Measurements from ENCODE around the gene BAD. TPM values are rescaled to one million over a fixed set of nuclear protein-coding genes. Genes with fewer than 3 reads are reported as not detected.

BAD gene
- total and polyA plus RNA-seq, 2 of the 13 experiments (the other 11 are each of a cell fraction or from before 2014, with no cell fraction given), result 17.9 to 28.5 TPM

DNA sequence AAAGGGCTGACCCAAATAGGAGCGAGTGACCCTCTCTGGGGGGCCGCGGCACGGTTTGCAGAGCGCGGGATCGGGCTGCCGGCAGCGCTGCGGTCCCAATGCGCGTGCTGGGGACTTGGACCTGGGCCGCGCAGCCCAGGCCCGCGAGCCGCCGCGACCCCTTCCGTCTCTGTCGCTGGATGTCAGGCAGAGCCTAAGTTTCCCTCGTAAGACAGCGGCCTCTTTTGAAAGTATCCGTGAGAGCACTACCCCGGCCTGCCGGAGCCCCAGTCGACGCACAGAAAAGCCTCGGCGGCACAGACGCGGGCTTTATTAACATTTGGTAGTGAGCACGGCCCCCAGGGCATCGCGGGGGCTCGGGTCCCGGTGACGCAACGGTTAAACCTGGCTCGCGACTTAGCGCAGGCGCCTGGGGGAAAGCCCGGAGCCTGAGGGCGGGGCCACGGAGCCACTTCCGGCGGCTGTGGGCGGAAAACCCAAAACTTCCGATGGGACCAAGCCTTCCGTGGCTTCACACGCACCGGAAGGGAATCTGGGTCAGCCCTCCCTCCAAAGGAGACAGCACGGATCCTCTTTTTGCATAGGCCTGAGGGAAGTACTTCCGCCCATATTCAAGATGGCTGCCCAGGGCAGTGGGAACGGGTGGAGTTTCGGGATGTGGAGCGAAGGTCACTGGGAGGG, 14.8 kb downstream of the BAD start (continued):
- no peak for TF ChIP-seq MEIS1 (CRISPR knock-in tag; IDR thresholded peaks at IDR 0.05; ENCODE audit: borderline replicate concordance)
- TF ChIP-seq MED8 (CRISPR knock-in tag; IDR thresholded peaks at IDR 0.05; ENCODE audit: insufficient replicate concordance), result no peak
- TF ChIP-seq, protein P1, sequence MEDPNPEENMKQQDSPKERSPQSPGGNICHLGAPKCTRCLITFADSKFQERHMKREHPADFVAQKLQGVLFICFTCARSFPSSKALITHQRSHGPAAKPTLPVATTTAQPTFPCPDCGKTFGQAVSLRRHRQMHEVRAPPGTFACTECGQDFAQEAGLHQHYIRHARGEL (CRISPR knock-in tag; IDR thresholded peaks at IDR 0.05), result no peak
- no peak for TF ChIP-seq TBP (CRISPR knock-in tag; IDR thresholded peaks at IDR 0.05)
- TF ChIP-seq ZNF773 (CRISPR knock-in tag; IDR thresholded peaks at IDR 0.05; ENCODE audit: borderline replicate concordance), result no peak
- TF ChIP-seq, protein P2, sequence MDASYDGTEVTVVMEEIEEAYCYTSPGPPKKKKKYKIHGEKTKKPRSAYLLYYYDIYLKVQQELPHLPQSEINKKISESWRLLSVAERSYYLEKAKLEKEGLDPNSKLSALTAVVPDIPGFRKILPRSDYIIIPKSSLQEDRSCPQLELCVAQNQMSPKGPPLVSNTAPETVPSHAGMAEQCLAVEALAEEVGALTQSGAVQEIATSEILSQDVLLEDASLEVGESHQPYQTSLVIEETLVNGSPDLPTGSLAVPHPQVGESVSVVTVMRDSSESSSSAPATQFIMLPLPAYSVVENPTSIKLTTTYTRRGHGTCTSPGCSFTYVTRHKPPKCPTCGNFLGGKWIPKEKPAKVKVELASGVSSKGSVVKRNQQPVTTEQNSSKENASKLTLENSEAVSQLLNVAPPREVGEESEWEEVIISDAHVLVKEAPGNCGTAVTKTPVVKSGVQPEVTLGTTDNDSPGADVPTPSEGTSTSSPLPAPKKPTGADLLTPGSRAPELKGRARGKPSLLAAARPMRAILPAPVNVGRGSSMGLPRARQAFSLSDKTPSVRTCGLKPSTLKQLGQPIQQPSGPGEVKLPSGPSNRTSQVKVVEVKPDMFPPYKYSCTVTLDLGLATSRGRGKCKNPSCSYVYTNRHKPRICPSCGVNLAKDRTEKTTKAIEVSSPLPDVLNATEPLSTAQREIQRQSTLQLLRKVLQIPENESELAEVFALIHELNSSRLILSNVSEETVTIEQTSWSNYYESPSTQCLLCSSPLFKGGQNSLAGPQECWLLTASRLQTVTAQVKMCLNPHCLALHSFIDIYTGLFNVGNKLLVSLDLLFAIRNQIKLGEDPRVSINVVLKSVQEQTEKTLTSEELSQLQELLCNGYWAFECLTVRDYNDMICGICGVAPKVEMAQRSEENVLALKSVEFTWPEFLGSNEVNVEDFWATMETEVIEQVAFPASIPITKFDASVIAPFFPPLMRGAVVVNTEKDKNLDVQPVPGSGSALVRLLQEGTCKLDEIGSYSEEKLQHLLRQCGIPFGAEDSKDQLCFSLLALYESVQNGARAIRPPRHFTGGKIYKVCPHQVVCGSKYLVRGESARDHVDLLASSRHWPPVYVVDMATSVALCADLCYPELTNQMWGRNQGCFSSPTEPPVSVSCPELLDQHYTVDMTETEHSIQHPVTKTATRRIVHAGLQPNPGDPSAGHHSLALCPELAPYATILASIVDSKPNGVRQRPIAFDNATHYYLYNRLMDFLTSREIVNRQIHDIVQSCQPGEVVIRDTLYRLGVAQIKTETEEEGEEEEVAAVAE (CRISPR knock-in tag; IDR thresholded peaks at IDR 0.05; ENCODE audit: borderline replicate concordance), result peak; percentile 73; the same call in 1 of the 2 replicates
- TF ChIP-seq, protein P3, sequence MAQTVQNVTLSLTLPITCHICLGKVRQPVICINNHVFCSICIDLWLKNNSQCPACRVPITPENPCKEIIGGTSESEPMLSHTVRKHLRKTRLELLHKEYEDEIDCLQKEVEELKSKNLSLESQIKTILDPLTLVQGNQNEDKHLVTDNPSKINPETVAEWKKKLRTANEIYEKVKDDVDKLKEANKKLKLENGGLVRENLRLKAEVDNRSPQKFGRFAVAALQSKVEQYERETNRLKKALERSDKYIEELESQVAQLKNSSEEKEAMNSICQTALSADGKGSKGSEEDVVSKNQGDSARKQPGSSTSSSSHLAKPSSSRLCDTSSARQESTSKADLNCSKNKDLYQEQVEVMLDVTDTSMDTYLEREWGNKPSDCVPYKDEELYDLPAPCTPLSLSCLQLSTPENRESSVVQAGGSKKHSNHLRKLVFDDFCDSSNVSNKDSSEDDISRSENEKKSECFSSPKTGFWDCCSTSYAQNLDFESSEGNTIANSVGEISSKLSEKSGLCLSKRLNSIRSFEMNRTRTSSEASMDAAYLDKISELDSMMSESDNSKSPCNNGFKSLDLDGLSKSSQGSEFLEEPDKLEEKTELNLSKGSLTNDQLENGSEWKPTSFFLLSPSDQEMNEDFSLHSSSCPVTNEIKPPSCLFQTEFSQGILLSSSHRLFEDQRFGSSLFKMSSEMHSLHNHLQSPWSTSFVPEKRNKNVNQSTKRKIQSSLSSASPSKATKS (CRISPR knock-in tag; IDR thresholded peaks at IDR 0.05), result no peak
- TF ChIP-seq, protein P4, sequence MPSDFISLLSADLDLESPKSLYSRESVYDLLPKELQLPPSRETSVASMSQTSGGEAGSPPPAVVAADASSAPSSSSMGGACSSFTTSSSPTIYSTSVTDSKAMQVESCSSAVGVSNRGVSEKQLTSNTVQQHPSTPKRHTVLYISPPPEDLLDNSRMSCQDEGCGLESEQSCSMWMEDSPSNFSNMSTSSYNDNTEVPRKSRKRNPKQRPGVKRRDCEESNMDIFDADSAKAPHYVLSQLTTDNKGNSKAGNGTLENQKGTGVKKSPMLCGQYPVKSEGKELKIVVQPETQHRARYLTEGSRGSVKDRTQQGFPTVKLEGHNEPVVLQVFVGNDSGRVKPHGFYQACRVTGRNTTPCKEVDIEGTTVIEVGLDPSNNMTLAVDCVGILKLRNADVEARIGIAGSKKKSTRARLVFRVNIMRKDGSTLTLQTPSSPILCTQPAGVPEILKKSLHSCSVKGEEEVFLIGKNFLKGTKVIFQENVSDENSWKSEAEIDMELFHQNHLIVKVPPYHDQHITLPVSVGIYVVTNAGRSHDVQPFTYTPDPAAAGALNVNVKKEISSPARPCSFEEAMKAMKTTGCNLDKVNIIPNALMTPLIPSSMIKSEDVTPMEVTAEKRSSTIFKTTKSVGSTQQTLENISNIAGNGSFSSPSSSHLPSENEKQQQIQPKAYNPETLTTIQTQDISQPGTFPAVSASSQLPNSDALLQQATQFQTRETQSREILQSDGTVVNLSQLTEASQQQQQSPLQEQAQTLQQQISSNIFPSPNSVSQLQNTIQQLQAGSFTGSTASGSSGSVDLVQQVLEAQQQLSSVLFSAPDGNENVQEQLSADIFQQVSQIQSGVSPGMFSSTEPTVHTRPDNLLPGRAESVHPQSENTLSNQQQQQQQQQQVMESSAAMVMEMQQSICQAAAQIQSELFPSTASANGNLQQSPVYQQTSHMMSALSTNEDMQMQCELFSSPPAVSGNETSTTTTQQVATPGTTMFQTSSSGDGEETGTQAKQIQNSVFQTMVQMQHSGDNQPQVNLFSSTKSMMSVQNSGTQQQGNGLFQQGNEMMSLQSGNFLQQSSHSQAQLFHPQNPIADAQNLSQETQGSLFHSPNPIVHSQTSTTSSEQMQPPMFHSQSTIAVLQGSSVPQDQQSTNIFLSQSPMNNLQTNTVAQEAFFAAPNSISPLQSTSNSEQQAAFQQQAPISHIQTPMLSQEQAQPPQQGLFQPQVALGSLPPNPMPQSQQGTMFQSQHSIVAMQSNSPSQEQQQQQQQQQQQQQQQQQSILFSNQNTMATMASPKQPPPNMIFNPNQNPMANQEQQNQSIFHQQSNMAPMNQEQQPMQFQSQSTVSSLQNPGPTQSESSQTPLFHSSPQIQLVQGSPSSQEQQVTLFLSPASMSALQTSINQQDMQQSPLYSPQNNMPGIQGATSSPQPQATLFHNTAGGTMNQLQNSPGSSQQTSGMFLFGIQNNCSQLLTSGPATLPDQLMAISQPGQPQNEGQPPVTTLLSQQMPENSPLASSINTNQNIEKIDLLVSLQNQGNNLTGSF (CRISPR knock-in tag; IDR thresholded peaks at IDR 0.05), result no peak
- TF ChIP-seq TSC22D2 (CRISPR knock-in tag; IDR thresholded peaks at IDR 0.05; ENCODE audit: borderline replicate concordance), result peak; percentile 11; the same call in 1 of the 2 replicates
- peak; percentile 64 for TF ChIP-seq HDAC2 (CRISPR knock-in tag; IDR thresholded peaks at IDR 0.05)
- TF ChIP-seq ZNF776 (CRISPR knock-in tag; IDR thresholded peaks at IDR 0.05), result no peak
- peak; percentile 93 for TF ChIP-seq PHF20 (CRISPR knock-in tag; IDR thresholded peaks at IDR 0.05)
- TF ChIP-seq, protein P5, sequence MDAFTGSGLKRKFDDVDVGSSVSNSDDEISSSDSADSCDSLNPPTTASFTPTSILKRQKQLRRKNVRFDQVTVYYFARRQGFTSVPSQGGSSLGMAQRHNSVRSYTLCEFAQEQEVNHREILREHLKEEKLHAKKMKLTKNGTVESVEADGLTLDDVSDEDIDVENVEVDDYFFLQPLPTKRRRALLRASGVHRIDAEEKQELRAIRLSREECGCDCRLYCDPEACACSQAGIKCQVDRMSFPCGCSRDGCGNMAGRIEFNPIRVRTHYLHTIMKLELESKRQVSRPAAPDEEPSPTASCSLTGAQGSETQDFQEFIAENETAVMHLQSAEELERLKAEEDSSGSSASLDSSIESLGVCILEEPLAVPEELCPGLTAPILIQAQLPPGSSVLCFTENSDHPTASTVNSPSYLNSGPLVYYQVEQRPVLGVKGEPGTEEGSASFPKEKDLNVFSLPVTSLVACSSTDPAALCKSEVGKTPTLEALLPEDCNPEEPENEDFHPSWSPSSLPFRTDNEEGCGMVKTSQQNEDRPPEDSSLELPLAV (CRISPR knock-in tag; conservative IDR thresholded peaks at IDR 0.05; ENCODE audit: low read depth), result no peak
